Measurements from ENCODE around the gene CAMTA1.

GRCh38 chr1:6953216-6953615, 168.0 kb downstream of the CAMTA1 start:
- TF ChIP-seq TAF1 (conservative IDR thresholded peaks at IDR 0.05) (no peak), CTCF (IDR thresholded peaks at IDR 0.05; ENCODE audit: low read depth, low read length, missing input control) (no peak), GABPA (IDR thresholded peaks at IDR 0.05 in 1 of 2, conservative IDR thresholded peaks at IDR 0.05 in 1 of 2) (no peak), SP1 (IDR thresholded peaks at IDR 0.05) (no peak), FOXA2 (IDR thresholded peaks at IDR 0.05) (no peak), REST (IDR thresholded peaks at IDR 0.05) (no peak), ZBTB33 (IDR thresholded peaks at IDR 0.05) (no peak), JUND (IDR thresholded peaks at IDR 0.05) (no peak), ATF3 (IDR thresholded peaks at IDR 0.05) (no peak), RXRA (IDR thresholded peaks at IDR 0.05) (no peak), YY1 (IDR thresholded peaks at IDR 0.05) (no peak), MAX (IDR thresholded peaks at IDR 0.05) (no peak), HNF4G (IDR thresholded peaks at IDR 0.05) (no peak)

All from liver (tissue), 3 donors.